B cell (primary cell): ENCODE measurements around the gene KNSTRN. TPM values are rescaled to one million over a fixed set of nuclear protein-coding genes. Genes with fewer than 3 reads are reported as not detected.

Source experiments
- ATAC-seq: fragments of 200-7000 bp; cut with Tn5 transposase; one replicate; pipeline ENCODE4 v1.10.0; 2021; ENCODE audit warnings: low read depth, mild to moderate bottlenecking, moderate number of reproducible peaks, moderate library complexity
- CTCF ChIA-PET: fragments of 350-600 bp; sonication (Branson Sonifier 250); formaldehyde crosslinking; loops from one replicate; lab custom pipeline; 2021; ENCODE audit warnings: antibody characterized with exemption, inconsistent platforms; lab: Charles Lee
- POLR2A ChIA-PET: fragments of 350-600 bp; sonication (Branson Sonifier 250); formaldehyde crosslinking; loops from one replicate; lab custom pipeline; 2021; ENCODE audit warnings: antibody characterized with exemption; lab: Charles Lee
- DNase-seq: peaks from one replicate; pipeline ENCODE4 v3.0.0; 2013
- H2AFZ ChIP-seq: 2 replicates; pipeline ENCODE4 v1.6.1; 2012; ENCODE audit warnings: mild to moderate bottlenecking, low read depth, low read length; ENCODE audit not compliant: insufficient read depth, poor library complexity, severe bottlenecking
- H3K27ac ChIP-seq, 2 donors: 1 replicate in 1 of 2; 2 replicates in 1 of 2; pipeline ENCODE4 v1.5.1; 2012 to 2013; ENCODE audit warnings: low read length in 2 of 2, mild to moderate bottlenecking in 2 of 2, moderate library complexity in 1 of 2
- H3K27me3 ChIP-seq, 4 experiments: fragments of 200-600 bp in 1 of 4; sonication (generic) in 1 of 4; replicated peaks in 1 of 4; 1 replicate in 2 of 4; 2 replicates in 2 of 4; pipeline versions ENCODE4 v1.6.1 to v1.7.0; 2013 to 2016; ENCODE audit warnings: low read length in 3 of 4, mild to moderate bottlenecking in 2 of 4, mixed read lengths in 1 of 4, moderate library complexity in 1 of 4; ENCODE audit not compliant: insufficient read depth in 4 of 4, control insufficient read depth in 3 of 4; ENCODE audit errors: control extremely low read depth in 1 of 4
- H3K36me3 ChIP-seq, 2 experiments: replicated peaks in 1 of 2; 1 replicate in 1 of 2; 2 replicates in 1 of 2; pipeline versions ENCODE4 v1.6.1 to v1.7.1; 2013; ENCODE audit warnings: low read length in 1 of 2; ENCODE audit not compliant: insufficient read depth in 2 of 2, control insufficient read depth in 1 of 2; ENCODE audit errors: control extremely low read depth in 1 of 2, extremely low read depth in 1 of 2
- H3K4me1 ChIP-seq, 2 donors: fragments of 200-600 bp in 1 of 2; sonication (generic) in 1 of 2; 1 replicate in 1 of 2; 2 replicates in 1 of 2; pipeline versions ENCODE4 v1.5.1 to v1.6.1; 2013 to 2017; ENCODE audit warnings: low read length in 2 of 2; ENCODE audit not compliant: control insufficient read depth in 2 of 2, insufficient read depth in 2 of 2
- H3K4me2 ChIP-seq: replicated peaks from 2 replicates; pipeline ENCODE3; 2012; ENCODE audit warnings: mild to moderate bottlenecking, low read depth, low read length; ENCODE audit not compliant: poor library complexity, severe bottlenecking
- H3K4me3 ChIP-seq, 5 experiments: fragments of 200-600 bp in 1 of 5; sonication (generic) in 1 of 5; 1 replicate in 3 of 5; 2 replicates in 2 of 5; pipeline versions ENCODE4 v1.5.1 to v1.7.0; 2011 to 2016; ENCODE audit warnings: low read length in 4 of 5, mild to moderate bottlenecking in 4 of 5, low read depth in 2 of 5, control low read depth in 1 of 5, moderate library complexity in 1 of 5; ENCODE audit not compliant: insufficient read depth in 1 of 5; ENCODE audit errors: control extremely low read depth in 1 of 5, extremely low read depth in 1 of 5
- H3K79me2 ChIP-seq: fragments of 200-600 bp; sonication (generic); one replicate; pipeline ENCODE4 v1.6.0; 2016; ENCODE audit warnings: low read length; ENCODE audit not compliant: control insufficient read depth, insufficient read depth
- H3K9ac ChIP-seq: fragments of 200-600 bp; sonication (generic); 2 replicates; pipeline ENCODE4 v1.6.1; 2017; ENCODE audit warnings: mild to moderate bottlenecking, low read length, moderate library complexity
- H3K9me3 ChIP-seq, 3 donors: one replicate each; pipeline versions ENCODE4 v1.6.1 to v1.7.1; 2013; ENCODE audit warnings: low read length in 2 of 3; ENCODE audit not compliant: control insufficient read depth in 2 of 3, insufficient read depth in 1 of 3; ENCODE audit errors: control extremely low read depth in 1 of 3
- H4K20me1 ChIP-seq: 2 replicates; pipeline ENCODE4 v1.6.0; 2012; ENCODE audit warnings: mild to moderate bottlenecking, low read length; ENCODE audit not compliant: insufficient read depth, control insufficient read depth, poor library complexity, severe bottlenecking
- H3K27ac Mint-ChIP-seq: one replicate; pipeline ENCODE4 v1.8.0; 2021; ENCODE audit warnings: mixed read lengths
- H3K27me3 Mint-ChIP-seq: one replicate; pipeline ENCODE4 v1.8.0; 2021; ENCODE audit warnings: mixed read lengths
- H3K4me1 Mint-ChIP-seq: one replicate; pipeline ENCODE4 v1.8.0; 2021; ENCODE audit warnings: mixed read lengths
- H3K4me3 Mint-ChIP-seq: one replicate; pipeline ENCODE4 v1.8.0; 2021; ENCODE audit warnings: mixed read lengths
- H3K9me3 Mint-ChIP-seq: one replicate; pipeline ENCODE4 v1.8.0; 2022; ENCODE audit warnings: mixed read lengths; ENCODE audit not compliant: insufficient read depth
- CTCF ChIP-seq: fragments of 200-600 bp; IDR thresholded peaks from one replicate; pipeline ENCODE4 v1.8.0; 2022; ENCODE audit warnings: antibody characterized with exemption, mild to moderate bottlenecking
- EZH2 ChIP-seq: IDR thresholded peaks from 2 replicates; pipeline ENCODE4 v1.6.1; 2012; ENCODE audit warnings: borderline replicate concordance, low read depth, mild to moderate bottlenecking, moderate library complexity, low read length; ENCODE audit not compliant: insufficient read depth, poor library complexity, severe bottlenecking
- whole genome bisulfite sequencing: methylation state at CpG from one replicate; pipeline ENCODE4 v1.1.5; 2013; ENCODE audit warnings: missing lambda C conversion rate; ENCODE audit not compliant: insufficient coverage; 5-methylcytosine and 5-hydroxymethylcytosine counted together
- intact Hi-C: fragments of 100-400 bp; cut with micrococcal nuclease; formaldehyde crosslinking; loops from one replicate; pipeline ENCODE4 v1.10.0; 2022
- polyA plus RNA-seq: library from polyadenylated mRNA; depleted of rRNA; stranded (reverse); fragments of >200 nt; gene quantifications from 2 replicates; pipeline ENCODE4 v1.2.3, GENCODE V29; 2012
- total RNA-seq, 2 donors: library from RNA; stranded (reverse); fragments of 120-200 nt in 1 of 2; gene quantifications; 1 replicate in 1 of 2; 2 replicates in 1 of 2; pipeline versions ENCODE4 v1.2.3 to v1.2.4, GENCODE V29; 2013 to 2022

The KNSTRN gene
- total and polyA plus RNA-seq, 2 donors (not counting 1 experiment from before 2014, with no cell fraction given), result 4.0 to 14.0 TPM

GRCh38 chr15:40335938-40336743 is 46.4 kb upstream of the KNSTRN start:
- H3K4me3 ChIP-seq, result no peak overlapping the region
- Mint-ChIP-seq H3K4me3 (no peak overlapping the region), H3K27me3 (peaks cover 4% of the 10 kb centered on the region), H3K4me1 (peaks cover 28% of the 10 kb centered on the region), H3K9me3 (no peaks in the 10 kb centered on the region), H3K27ac (no peak overlapping the region)
- H3K36me3 ChIP-seq, result no peaks in the 10 kb centered on the region
- WGBS, result 72% methylated on average over 9 of the region's 13 CpGs
- no peaks in the 10 kb centered on the region for H4K20me1 ChIP-seq
- no peaks in the 10 kb centered on the region for H3K9me3 ChIP-seq
- H3K9ac ChIP-seq, result no peak overlapping the region
- intact Hi-C loops, result no loop called here
- H3K4me2 ChIP-seq, result peak overlapping the region; percentile 37
- TF ChIP-seq EZH2 (no peak), CTCF (no peak)
- peaks cover 21 to 31% of the 10 kb centered on the region in 2 donors for H3K4me1 ChIP-seq
- DNase-seq, result no peak
- H3K27me3 ChIP-seq, result peaks cover 0 to 12% (median 0%) of the 10 kb centered on the region in 4 experiments
- ChIA-PET CTCF (interaction anchor here (1.0 to 15.0 kb wide), 20 partner anchors 8 to 650 kb away, joined by 3 to 382 read pairs (median 14); partner anchors contain the start of genes ANKRD63, DISP2, FSIP1 and INAFM2), POLR2A (interaction anchor here (1.3 to 1.7 kb wide), 2 partner anchors 13 to 58 kb away, joined by 3 to 4 read pairs; no protein-coding TSS in a partner anchor)
- no peaks in the 10 kb centered on the region for H3K79me2 ChIP-seq
- H3K27ac ChIP-seq, result no peak overlapping the region
- no peak for ATAC-seq
- H2AFZ ChIP-seq, result no peak overlapping the region

GRCh38 chr15:40336744-40337122 is 45.8 kb upstream of the KNSTRN start:
- Histone ChIP-seq H3K27me3 (peaks cover 0 to 12% (median 0%) of the 10 kb centered on the region in 4 experiments), H4K20me1 (no peaks in the 10 kb centered on the region), H3K36me3 (no peaks in the 10 kb centered on the region), H3K9me3 (no peaks in the 10 kb centered on the region), H3K4me1 (peaks cover 21 to 31% of the 10 kb centered on the region in 2 donors), H3K4me2 (peak overlapping the region; percentile 37), H3K27ac (no peak overlapping the region), H3K79me2 (no peaks in the 10 kb centered on the region), H2AFZ (no peak overlapping the region), H3K4me3 (no peak overlapping the region), H3K9ac (no peak overlapping the region)
- H3K4me3 Mint-ChIP-seq, result no peak overlapping the region
- ATAC-seq (no peak), DNase-seq (peak; percentile 49)
- 9% methylated on average over 5 of the region's 5 CpGs for WGBS
- H3K27ac Mint-ChIP-seq, result no peak overlapping the region
- ChIA-PET POLR2A (interaction anchor here (1.3 to 1.7 kb wide), 2 partner anchors 14 to 59 kb away, joined by 3 to 4 read pairs; no protein-coding TSS in a partner anchor), CTCF (interaction anchor here (0.6 to 15.0 kb wide), 22 partner anchors 8 to 650 kb away, joined by 3 to 382 read pairs (median 12); partner anchors contain the start of genes ANKRD63, DISP2, FSIP1 and INAFM2)
- TF ChIP-seq CTCF (peak; percentile 21), EZH2 (no peak)
- peaks cover 28% of the 10 kb centered on the region for H3K4me1 Mint-ChIP-seq
- peaks cover 4% of the 10 kb centered on the region for H3K27me3 Mint-ChIP-seq
- intact Hi-C loops, result no loop called here
- no peaks in the 10 kb centered on the region for H3K9me3 Mint-ChIP-seq
